GM21737 (cell line): Measurements from ENCODE around the gene RFX1.
"Not testable (repeated sequence)": the region's sequence is repeated elsewhere in the genome, so short reads cannot be mapped to it uniquely, and the experiment has no call there.

Source experiments
- ATAC-seq: cut with Tn5 transposase; IDR thresholded peaks from one replicate; pipeline ENCODE4 v1.9.1; 2021; ENCODE audit warnings: mild to moderate bottlenecking, moderate library complexity; ENCODE audit not compliant: unreplicated experiment

The RFX1 gene

DNA sequence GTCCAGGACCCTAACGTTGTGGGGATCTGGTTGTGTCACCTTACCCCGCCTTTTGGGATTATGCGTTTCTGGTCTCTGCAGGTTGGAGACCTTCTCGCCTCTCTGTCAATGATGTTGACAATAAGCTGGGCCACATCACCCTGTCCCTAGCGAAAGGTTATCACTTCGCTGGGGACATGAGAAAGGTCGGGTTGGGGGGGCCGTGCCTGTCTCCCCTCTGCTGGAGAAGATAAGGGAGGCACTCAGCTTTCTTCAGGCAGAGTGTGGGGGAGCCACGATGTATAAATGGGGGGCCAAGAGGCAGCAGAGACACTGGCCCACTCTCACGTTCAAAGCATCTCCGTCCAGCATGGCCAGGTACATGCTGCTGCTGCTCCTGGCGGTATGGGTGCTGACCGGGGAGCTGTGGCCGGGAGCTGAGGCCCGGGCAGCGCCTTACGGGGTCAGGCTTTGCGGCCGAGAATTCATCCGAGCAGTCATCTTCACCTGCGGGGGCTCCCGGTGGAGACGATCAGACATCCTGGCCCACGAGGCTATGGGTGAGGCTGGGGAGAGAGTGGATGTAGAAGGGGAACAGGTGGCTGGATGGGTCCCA, 21.8 kb upstream of the RFX1 start, which contains the start of gene RLN3:
TSS of gene RLN3 (plus strand) at position 293 of the 595 bp plus-strand sequence. CDS start at position 350, 57 bp downstream.
- no peak for ATAC-seq

DNA sequence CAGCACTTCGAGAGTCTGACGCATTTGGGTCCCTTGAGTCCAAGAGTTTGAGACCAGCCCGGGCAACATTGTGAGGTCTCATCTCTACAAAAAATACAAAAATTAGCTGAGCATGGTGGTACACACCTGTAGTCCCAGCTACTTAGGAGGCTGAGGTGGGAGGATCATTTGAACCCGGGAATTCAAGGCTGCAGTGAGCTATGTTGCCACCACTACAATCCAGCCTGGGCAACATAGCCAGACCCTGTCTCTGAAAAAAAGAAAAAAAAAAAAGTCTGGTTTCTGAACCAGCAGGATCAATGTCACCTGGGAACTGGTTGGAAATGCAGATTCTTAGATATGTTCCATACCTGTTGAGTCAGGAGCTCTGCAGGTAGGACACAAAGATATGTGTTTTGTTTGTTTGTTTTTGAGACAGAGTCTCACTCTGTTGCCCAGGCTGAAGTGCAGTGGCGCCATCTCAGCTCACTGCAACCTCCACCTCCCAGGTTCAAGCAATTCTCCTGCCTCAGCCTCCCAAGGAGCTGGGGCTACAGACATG, 20.6 kb upstream of the RFX1 start:
- ATAC-seq: not testable (repeated sequence)

DNA sequence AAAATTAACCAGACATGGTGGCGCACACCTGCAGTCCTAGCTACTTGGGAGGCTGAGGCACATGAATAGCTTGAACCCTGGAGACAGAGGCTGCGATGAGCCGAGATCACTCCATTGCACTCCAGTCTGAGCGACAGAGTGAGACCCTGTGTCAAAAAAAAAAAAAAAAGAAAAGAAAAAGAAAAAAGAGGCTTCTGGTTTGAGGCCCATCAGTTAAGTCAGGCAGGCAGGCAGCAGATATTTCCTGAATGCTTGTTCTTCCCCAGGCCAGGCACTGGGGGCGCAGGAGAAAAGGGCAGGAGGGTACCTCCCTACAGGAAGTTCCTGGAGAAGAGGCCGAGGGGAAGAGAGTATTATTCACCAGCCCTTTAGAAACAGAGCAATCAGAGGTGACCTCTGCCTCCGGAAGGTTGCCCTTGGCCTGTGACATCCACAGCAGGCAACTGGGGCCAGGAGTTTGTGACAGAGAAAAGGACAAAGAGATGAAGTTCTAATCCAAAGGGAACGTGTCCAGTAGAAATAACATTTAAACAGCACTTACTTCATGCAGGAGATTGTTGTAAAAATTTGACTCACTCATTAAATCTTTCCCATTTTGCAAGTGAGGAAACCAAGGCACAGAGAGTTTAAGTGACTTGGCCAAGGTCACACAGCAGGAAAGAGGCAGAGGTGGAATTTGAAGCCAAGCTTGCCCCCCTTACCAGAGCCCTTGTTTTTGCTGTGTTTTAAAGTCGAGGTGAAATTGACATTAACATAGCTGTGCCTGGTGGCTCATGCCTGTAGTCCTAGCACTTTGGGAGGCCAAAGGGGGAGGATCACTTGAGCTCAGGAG, 17.5 kb upstream of the RFX1 start:
- no peak for ATAC-seq

DNA sequence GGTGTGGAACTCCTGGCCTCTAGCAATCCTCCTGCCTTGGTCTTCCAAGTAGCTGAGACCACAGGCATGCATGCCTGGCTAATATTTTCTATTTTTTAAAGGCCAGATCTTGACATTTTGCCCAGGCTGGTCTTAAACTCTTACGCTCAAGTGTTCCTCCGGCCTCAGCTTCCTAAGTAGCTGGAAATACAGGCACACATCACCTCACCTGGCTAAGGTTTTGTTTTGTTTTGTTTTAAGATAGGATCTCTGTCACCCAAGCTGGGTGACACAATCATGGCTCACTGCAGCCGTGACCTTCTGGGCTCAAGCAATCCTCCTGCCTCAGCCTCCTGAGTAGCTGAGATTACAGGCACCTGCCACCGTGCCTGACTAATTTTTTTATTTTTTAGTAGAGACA, 16.3 kb upstream of the RFX1 start:
- no peak for ATAC-seq

DNA sequence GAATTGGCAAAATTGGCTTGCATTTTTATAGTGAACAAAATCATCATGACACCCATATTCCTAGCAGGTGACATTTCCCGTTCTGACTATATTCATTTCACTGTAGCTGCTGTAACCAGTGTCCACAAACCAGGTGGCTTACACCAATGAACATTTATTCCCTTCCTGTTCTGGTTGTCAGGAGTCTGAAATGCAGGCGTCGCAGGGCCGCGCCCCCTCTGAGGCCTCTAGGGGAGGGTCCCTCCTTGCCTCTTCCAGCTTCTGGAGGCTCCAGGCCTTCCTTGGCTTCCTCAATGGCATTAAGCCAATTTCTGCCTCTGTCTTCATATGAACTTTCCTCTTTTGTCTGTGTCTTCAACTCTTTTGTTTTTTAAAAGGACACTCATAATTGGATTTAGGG, 15.4 kb upstream of the RFX1 start:
- ATAC-seq: no peak

DNA sequence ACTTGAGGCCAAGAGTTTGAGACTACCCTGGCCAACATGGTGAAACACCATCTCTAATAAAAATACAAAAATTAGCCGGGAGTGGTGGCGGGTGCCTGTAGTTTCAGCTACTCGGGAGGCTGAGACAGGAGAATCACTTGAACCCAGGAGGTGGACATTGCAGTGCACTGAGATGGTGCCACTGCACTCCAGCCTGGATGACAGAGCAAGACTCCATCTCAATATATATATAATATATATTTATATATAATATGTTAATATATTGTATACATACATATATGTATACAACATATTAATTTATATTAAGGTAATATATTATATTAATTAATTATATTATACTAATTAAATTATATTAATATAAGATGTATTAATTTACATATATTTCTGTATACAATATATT, 13.6 kb upstream of the RFX1 start:
- not testable (repeated sequence) for ATAC-seq

DNA sequence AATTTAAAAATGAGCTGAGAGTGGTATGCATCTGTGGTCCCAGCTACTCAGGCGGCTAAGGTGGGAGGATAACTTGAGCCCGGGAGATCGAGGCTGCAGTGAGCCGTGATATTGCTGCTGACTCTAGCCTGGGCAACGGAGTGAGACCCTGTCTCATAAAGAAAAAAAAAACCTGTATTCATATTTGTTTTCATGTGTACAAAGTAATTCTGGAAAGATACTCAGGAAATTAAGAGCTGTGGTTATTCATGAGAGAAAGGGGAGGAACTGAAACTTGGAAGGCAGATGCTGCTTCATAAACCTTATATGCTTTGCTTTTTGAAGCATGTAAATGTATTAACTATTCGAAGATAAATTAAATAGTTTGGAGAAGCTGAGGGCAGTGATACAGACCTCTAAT, 13.0 kb upstream of the RFX1 start:
- ATAC-seq: no peak

DNA sequence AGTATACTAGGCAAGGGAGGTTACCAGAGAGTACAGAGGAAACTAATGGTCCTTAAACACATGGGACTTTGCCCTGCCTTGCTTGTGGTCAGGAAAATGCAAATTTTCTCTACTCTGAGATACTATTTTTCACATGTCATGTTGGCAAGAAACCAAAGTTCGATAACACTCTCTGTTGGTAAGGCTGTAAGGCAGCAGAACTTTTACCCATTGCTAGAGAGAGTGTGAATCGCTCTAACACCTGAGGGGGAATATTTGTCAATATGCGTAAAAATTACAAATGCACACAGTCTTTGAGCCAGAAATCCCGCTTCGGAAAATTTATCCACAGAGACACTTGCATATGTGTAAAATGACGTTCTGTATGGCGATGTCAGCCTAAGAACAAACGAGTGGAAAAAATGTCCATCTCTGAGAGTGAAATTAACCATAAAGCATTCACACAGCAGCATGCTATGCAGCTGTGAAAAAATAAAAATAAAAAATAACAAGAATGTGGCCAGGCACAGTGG, 9.5 kb upstream of the RFX1 start:
- ATAC-seq: peak; percentile 74

DNA sequence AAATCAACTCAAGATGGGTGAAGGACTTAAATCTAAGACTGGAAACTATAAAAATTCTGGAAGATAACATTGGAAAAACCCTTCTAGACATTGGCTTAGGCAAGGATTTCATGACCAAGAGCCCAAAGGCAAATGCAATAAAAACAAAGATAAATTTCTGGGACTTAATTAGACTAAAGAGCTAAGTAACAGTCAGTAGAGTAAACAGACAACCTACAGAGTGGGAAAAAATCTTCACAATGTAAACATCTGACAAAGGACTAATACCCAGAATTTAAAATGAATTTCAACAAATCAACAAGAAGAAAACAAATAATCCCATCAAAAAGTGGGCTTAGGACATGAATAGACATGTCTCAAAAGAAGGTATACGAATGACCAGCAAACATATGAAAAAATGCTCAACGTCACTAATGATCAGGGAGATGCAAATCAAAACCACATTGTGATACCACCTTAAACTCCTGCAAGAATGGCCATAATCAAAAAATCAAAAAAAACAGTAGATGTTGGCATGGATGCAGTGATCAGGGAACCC, 6.3 kb upstream of the RFX1 start:
- ATAC-seq: no peak

DNA sequence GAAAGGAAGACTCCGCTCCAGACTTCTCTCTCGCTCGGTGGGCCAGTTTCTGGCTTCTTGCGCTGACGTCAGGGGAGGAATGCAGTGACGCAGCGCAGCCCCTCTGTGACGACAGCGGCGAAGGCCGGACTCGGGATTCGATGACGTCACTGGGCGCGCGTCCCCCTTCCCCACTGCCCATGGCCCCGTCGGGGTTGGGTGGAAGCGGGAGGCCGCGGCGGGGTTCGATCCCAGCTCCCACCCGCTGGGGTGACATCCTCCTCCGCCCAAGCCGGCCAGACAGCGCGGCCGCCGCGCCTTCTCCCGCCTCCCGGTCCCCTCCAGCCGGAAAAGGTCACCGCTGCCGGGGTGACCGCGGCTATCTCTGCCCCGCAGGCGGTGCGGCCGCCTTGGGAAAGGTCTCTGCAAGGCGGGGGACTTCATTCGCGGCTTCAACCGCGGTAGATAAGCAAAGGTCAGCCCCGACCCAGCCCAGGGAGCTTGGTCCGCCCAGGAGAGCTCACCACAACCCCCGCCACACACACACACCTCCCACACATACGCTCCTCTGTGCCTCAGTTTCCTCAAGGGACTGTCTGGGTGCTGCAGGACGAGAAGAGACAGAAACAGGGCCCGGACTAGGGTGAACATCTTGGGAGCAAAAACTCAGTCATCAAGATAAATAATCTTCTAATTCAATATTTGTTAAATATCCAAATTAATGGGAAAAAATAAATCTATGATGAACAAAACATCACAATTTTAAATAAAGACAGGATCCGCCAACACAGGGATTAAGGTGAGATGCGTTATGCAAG, 844 bp upstream of the RFX1 start:
- ATAC-seq: peak; percentile 31

DNA sequence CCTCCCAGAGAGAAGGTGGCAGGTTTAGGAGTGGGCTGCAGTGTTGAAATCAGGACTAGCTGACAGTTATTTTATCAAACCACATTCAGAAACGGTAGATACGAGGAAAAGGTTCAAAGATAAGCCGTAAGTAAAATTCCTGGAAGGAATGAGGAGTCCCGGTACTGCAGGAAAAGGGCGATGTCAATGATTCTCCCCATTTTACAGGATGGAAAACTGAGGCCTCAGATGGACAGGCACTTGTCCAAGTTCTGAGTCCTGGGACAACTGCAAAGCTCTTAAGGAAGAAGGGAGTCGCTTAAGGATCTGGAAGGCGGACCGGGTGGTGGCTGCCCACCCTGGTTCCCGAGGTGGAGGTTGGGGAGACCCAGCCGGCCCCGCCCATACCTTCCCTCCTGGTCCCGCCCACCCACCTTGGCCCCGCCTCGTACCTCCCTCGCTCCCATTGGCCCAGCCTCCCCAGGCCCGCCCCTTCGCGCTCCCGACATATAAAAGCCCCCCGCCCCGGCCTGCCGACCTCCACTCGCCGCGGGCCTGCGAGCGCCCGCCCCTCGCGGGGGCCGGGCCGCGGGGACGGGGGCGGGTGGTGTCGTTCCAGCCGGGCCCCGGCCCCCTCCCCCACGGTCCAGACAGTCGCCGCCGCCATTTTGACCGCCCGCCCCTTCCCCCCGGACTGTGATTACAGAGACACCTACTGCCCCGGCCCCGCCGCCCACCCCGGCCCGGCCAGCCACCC, 603 bp downstream of the RFX1 start:
- peak; percentile 35 for ATAC-seq

DNA sequence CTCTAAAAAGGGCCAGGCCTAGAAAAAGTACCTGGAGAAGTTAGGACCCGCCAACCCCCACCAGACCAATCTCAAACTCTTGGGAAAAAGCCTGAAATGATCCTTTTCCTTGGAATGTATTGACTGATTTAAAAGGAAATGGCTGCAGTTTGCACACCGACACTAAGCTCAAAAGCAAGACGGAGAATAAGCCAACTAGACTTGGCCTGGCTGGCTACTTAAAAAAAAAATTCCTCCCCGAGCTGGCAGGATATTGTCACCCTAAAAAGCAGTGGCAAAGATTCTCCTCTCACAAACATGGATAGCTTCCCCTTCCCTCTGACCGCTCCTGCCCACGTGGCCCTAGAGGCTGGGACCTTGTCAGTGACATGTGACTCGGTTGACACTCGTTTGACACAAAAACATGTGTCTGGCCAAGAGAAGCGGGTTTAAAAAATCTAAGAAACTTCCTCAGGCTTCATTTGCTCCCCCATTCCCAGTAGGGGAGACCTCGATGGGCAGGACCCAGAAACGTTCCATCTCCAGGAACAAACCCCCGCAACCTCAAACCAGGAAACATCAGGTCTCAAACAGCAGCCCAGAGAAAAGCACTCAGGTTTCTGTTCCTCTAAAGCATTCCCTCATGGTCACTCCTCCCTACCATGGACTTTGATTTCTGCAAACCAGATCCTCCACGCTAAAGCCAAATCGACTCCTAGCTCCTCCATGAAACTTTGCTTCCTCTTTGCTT, 1.3 kb downstream of the RFX1 start:
- ATAC-seq: no peak

DNA sequence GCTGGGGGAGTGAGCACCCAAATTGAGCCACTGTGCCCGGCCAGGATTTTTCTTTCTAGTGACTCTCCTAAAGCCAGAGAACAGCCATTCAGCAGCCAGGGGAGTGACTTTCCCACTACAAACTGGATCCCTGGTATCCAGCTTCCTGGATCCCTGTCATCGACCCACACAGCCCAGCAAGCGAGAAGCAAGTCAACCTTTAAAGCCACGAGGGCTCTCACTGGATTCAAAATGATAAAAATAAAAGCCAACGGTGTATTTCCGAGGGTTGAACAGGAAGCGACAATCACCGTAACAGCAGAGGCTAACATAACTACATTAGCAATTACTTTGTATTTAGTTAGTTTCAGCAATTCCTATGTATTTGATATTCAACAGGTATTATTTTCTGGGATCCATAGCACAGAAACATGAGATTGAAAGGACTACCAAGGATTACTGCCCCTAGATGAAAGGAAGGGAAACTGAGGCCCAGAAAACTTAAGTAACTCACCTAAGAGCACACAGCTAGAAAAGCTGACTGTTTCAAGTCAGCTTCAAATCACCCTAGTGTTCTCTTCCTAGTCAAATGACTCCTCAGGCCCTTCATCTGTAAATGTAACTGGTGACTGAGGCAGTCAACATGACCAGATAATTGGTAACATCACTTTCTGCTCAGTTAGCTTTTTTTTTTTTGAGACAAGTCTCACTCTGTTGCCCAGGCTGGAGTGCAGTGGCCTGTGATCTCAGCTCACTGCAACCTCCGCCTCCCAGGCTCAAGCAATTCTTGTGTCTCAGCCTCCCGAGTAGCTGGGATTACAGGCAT, 2.7 kb downstream of the RFX1 start:
- no peak for ATAC-seq

DNA sequence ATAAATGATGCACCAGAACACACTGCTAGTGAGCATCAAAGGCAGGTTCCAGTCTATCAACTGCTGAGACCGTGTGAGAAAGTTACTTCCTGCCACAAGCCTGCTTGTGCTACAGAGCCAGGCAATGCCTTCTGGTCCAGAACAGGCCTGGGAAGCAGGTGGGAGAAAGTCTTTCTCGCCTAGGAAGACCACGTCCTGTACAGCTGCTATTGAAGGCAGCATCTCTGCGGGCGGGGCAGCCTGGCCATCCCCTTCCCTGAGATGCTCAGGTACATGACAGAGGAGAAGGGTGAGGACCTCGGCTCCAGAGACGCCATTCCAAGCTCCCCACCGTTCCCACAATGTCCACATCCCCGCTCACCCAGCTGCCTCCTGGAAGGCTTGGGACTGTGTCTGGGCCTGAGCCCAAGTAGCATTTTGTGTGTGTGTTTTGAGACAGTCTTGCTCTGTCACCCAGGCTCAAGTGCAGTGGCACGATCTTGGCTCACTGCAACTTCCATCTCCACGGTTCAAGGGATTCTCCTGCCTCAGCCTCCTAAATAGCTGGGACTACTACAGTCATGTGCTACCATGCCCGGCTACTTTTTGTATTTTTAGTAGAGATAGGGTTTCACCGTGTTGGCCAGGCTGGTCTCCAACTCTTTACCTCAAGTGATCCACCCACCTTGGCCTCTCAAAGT, 3.4 kb downstream of the RFX1 start:
- ATAC-seq: no peak

DNA sequence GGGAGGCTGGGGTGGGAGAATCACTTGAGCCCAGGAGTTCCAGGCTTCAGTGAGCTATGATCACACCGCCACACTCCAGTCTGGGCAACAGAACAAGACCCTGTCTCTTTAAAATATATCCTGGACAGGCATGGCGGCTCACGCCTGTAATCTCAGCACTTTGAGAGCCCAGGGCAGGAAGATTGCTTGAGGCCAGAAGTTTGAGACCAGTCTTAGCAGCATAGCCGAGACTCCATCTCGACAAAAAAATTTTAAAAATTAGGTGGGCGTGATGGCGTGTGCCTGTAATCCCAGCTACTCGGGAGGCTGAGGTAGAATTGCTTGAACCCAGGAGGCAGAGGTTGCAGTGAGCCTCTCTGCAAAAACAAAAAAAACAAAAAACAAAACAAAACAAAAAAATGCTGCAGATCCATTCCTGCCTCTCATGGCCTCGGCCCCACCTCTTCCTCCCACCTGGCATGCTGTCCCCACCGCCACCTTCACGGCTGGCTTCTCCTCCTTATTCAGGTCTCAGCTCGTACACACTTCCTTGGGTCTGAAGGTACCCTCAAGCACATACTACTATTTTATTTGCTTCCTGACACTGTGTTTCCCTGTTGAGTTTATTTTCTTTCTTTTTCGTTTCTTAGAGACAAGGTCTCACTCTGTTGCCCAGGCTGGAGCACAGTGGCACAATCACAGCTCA, 5.3 kb downstream of the RFX1 start:
- no peak for ATAC-seq

DNA sequence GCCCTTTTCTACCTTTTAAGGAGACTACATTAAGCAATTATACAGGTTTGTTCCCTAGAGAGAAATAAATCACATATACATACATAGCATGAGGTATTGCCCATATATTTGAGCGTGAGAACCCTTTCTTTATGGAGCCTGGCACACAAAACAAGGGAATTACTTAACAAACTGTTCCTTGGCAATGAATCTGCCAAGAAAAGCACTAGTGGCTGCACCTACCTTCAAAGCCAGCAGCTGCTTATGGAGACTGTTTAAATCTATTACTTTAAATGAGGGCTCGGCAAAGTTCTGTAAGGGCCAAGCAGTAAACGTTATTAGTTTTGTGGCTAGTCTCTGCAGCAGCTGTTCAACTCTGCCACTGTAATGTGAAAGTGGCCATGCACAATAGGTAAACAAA, 7.0 kb downstream of the RFX1 start:
- no peak for ATAC-seq

DNA sequence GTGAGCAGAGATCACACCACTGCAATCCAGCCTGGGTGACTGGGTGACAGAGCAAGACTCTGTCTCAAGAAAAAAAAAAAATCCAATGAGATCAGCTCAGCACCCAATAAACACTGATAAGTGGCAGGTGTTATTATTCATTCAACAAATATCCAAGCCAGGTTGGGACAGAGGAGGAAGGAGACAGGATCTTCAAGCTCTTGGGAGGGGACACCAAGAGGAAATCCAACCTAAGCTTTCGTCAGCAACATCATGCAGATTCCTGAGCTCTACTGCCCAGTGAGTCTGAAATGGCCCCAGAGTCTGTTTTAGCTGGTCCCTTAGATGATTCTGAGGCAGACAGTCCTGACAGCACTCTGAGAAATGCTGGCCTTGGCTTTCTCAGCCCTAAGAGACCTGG, 7.7 kb downstream of the RFX1 start:
- ATAC-seq: no peak

DNA sequence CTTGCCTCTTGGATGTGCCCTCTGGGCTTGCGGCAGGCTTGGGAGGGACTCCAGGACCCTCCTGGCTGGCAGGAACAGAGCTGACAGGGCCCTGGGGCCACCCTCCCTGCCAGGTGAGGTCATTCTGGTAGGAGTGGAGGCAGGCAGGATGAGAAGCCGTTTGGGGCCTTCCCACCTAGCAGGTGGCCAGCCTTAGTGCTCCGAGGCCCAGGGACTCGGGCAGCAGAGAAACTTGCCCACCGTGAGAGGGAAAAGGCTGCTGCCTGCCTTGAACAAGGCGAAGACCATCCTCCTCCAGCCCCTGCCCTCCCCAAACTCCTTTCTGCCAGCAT, 8.5 kb downstream of the RFX1 start:
- no peak for ATAC-seq
